Activated gamma-delta T cell treated with Interleukin-2 at 50 U/mL for 16 hours (primary cell): Measurements from ENCODE around the gene DIP2C.
"Not testable (repeated sequence)": the region's sequence is repeated elsewhere in the genome, so short reads cannot be mapped to it uniquely, and the experiment has no call there.

Experiments used
- DNase-seq: peaks from one replicate; pipeline ENCODE4 v3.0.0-alpha.2; 2020

The DIP2C gene

GRCh38 chr10:486666-487322, 202.7 kb downstream of the DIP2C start:
- no peak for DNase-seq

GRCh38 chr10:486206-486605, 203.3 kb downstream of the DIP2C start:
- DNase-seq: no peak

- DNase-seq: no peak
These were observed 203.7 kb downstream of the DIP2C start for GRCh38 chr10:485776-486175.

GRCh38 chr10:484925-485661, 204.4 kb downstream of the DIP2C start:
- DNase-seq: peak; percentile 27

- DNase-seq: peak; percentile 13
These were observed 205.0 kb downstream of the DIP2C start for GRCh38 chr10:484441-484924.

- no peak for DNase-seq
These were observed 206.2 kb downstream of the DIP2C start for GRCh38 chr10:483261-483660.

GRCh38 chr10:482848-483247, 206.6 kb downstream of the DIP2C start:
- DNase-seq: no peak

- no peak for DNase-seq
These were observed 207.4 kb downstream of the DIP2C start for GRCh38 chr10:482051-482501.

GRCh38 chr10:481628-482027, 207.8 kb downstream of the DIP2C start:
- no peak for DNase-seq

GRCh38 chr10:480928-481552, 208.4 kb downstream of the DIP2C start:
- DNase-seq: no peak

GRCh38 chr10:480498-480927, 209.0 kb downstream of the DIP2C start:
- DNase-seq: no peak

- not testable (repeated sequence) for DNase-seq
These were observed 209.6 kb downstream of the DIP2C start for GRCh38 chr10:479706-480497.

- no peak for DNase-seq
These were observed 210.8 kb downstream of the DIP2C start for GRCh38 chr10:478471-479245.

- no peak for DNase-seq
These were observed 211.8 kb downstream of the DIP2C start for GRCh38 chr10:477620-478019.

- DNase-seq: no peak
These were observed 213.1 kb downstream of the DIP2C start for GRCh38 chr10:476455-476780.

- no peak for DNase-seq
These were observed 213.6 kb downstream of the DIP2C start for GRCh38 chr10:475709-476454.

- no peak for DNase-seq
These were observed 214.5 kb downstream of the DIP2C start for GRCh38 chr10:474946-475345.

GRCh38 chr10:474406-474805, 215.1 kb downstream of the DIP2C start:
- no peak for DNase-seq

GRCh38 chr10:472241-472910, 217.1 kb downstream of the DIP2C start:
- DNase-seq: no peak

- peak; percentile 38 for DNase-seq
These were observed 219.0 kb downstream of the DIP2C start for GRCh38 chr10:470339-471003.
